Measurements from ENCODE around the gene CCDC18.
"Not testable (repeated sequence)": the region's sequence is repeated elsewhere in the genome, so short reads cannot be mapped to it uniquely, and the experiment has no call there.

GRCh38 chr1:93174638-93175037 lies 5.9 kb upstream of the CCDC18 start:
- TF ChIP-seq CTCF, POLR2A (IDR thresholded peaks at IDR 0.05): not testable (repeated sequence)

Data from body of pancreas (tissue), 4 donors.